Measurements from ENCODE around the gene NOPCHAP1. TPM values are rescaled to one million over a fixed set of nuclear protein-coding genes. Genes with fewer than 3 reads are reported as not detected.

The NOPCHAP1 gene
- total and polyA plus RNA-seq, 2 of the 8 experiments (the other 6 are each of a cell fraction or from before 2014, with no cell fraction given), result 14.9 to 39.5 TPM

DNA sequence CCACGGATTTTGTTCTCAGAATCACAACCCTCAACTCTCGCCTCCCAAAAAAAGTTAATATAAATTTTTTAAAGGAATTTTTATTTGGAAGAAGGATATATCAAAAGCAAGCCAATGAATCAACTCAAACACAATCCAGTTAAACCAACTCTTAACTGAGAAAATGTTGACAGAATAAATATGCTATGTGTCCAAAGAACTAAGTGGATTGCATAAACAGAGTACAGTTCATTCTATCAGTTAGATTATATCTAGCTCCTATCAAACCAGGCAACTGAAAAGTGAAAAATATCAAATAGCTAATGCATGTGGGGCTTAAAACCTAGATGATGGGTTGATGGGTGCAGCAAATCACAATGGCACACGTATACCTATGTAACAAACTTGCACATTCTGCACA, 44.7 kb upstream of the NOPCHAP1 start:
- Histone ChIP-seq H3K4me1 (replicated peaks in 1 of 4; ENCODE audit: control insufficient read depth in 3 of 4, insufficient read depth in 4 of 4, low read length in 3 of 4) (no peaks in the 10 kb centered on the region), H3K9me3 (ENCODE audit: insufficient read depth in 2 of 2, low read depth in 1 of 2, low read length in 1 of 2) (peaks cover 0 to 8% of the 10 kb centered on the region in 2 experiments; a peak in 1 of 4 replicates), H3K27me3 (replicated peaks in 1 of 4; ENCODE audit: control insufficient read depth in 3 of 4, extremely low read depth in 1 of 4, insufficient read depth in 3 of 4, low read length in 3 of 4) (no peaks in the 10 kb centered on the region), H3K27ac (ENCODE audit: low read depth, low read length) (no peak overlapping the region), H3K4me3 (ENCODE audit: extremely low read depth in 1 of 4, insufficient read depth in 2 of 4, low read depth in 3 of 4, low read length in 4 of 4) (no peak overlapping the region), H3K79me2 (ENCODE audit: control insufficient read depth in 1 of 2, insufficient read depth in 2 of 2, low read length in 2 of 2) (no peaks in the 10 kb centered on the region), H3K79me1 (ENCODE audit: low read depth, low read length) (no peaks in the 10 kb centered on the region), H4K5ac (ENCODE audit: insufficient read length, low read depth, low read length) (no peak overlapping the region), H2AK5ac (ENCODE audit: low read depth, low read length) (no peak overlapping the region), H2AFZ (ENCODE audit: low read length) (no peak overlapping the region), H3K4ac (replicated peaks; ENCODE audit: insufficient read length, low read depth, low read length) (no peak overlapping the region), H2BK5ac (ENCODE audit: low read depth, low read length) (no peak overlapping the region), H3K18ac (ENCODE audit: extremely low read depth, low read length) (no peak overlapping the region), H2BK20ac (ENCODE audit: low read length) (no peak overlapping the region), H3K36me3 (ENCODE audit: control insufficient read depth in 2 of 4, insufficient read depth in 4 of 4, low read length in 3 of 4) (no peaks in the 10 kb centered on the region), H2BK15ac (ENCODE audit: low read length) (no peak overlapping the region), H3K56ac (replicated peaks; ENCODE audit: insufficient read length, low read depth, low read length) (no peak overlapping the region), H2BK12ac (ENCODE audit: low read depth, low read length) (no peak overlapping the region), H3K9ac (replicated peaks in 1 of 4; ENCODE audit: extremely low read depth in 1 of 4, low read depth in 3 of 4, low read length in 3 of 4) (no peak overlapping the region), H3K23ac (ENCODE audit: insufficient read length) (no peak overlapping the region), H4K8ac (ENCODE audit: extremely low read depth, insufficient read depth, low read length) (no peak overlapping the region), H4K20me1 (replicated peaks in 1 of 2; ENCODE audit: control insufficient read depth in 1 of 2, insufficient read depth in 2 of 2, low read length in 2 of 2) (no peaks in the 10 kb centered on the region), H4K91ac (replicated peaks; ENCODE audit: insufficient read length, low read length) (no peak overlapping the region), H3K4me2 (ENCODE audit: insufficient read depth in 1 of 2, low read depth in 2 of 2, low read length in 2 of 2) (no peak overlapping the region), H2BK120ac (replicated peaks; ENCODE audit: low read depth, low read length) (no peak overlapping the region), H3K14ac (ENCODE audit: insufficient read length) (no peak overlapping the region), H3K23me2 (ENCODE audit: low read depth, low read length) (no peaks in the 10 kb centered on the region)
- no peak for TF ChIP-seq TEAD4 (IDR thresholded peaks at IDR 0.05; ENCODE audit: low read depth, low read length)
- no peak for TF ChIP-seq SIRT6 (IDR thresholded peaks at IDR 0.05; ENCODE audit: low read length)
- TF ChIP-seq KDM1A (IDR thresholded peaks at IDR 0.05; ENCODE audit: borderline replicate concordance, low read length), result no peak
- no peak for TF ChIP-seq POLR2A (IDR thresholded peaks at IDR 0.05; ENCODE audit: control extremely low read depth in 1 of 2, low read depth in 2 of 2, low read length in 2 of 2)
- no peak for TF ChIP-seq CHD1 (IDR thresholded peaks at IDR 0.05; ENCODE audit: low read depth, low read length)
- POLR2A ChIA-PET (ENCODE audit: partially characterized antibody), result no interaction called here
- FAIRE-seq (no peak), DNase-seq (ENCODE audit: low read depth in 1 of 2, low spot score in 2 of 2) (no peak)
- CTCF ChIA-PET (ENCODE audit: partially characterized antibody), result no interaction called here
- WGBS, 2 experiments (ENCODE audit: extremely low coverage in 1 of 2, insufficient coverage in 1 of 2, insufficient read length in 1 of 2, insufficient replicate concordance in 2 of 2, low coverage in 1 of 2, low lambda C conversion rate in 2 of 2, missing lambda C conversion rate in 1 of 2), result 96% methylated on average over 3 of the region's 3 CpGs; no CpG with 5 or more reads in 1 of the 2 experiments
